HUES48 (cell line): Measurements from ENCODE around the gene FUZ.

Source experiments
- H3K27ac ChIP-seq: one replicate; pipeline ENCODE4 v1.7.0; 2013; ENCODE audit warnings: low read depth, low read length, inconsistent platforms
- H3K27me3 ChIP-seq: 2 replicates; pipeline ENCODE4 v1.6.1; 2013; ENCODE audit warnings: mild to moderate bottlenecking, low read length; ENCODE audit not compliant: control insufficient read depth, insufficient read depth
- H3K36me3 ChIP-seq: 2 replicates; pipeline ENCODE4 v1.6.1; 2013; ENCODE audit warnings: low read length; ENCODE audit not compliant: control insufficient read depth, insufficient read depth
- H3K4me1 ChIP-seq: 2 replicates; pipeline ENCODE4 v1.6.1; 2013; ENCODE audit warnings: mild to moderate bottlenecking, low read length; ENCODE audit not compliant: control insufficient read depth, insufficient read depth
- H3K4me3 ChIP-seq: 2 replicates; pipeline ENCODE4 v1.5.1; 2013; ENCODE audit warnings: mild to moderate bottlenecking, low read depth, low read length
- H3K9ac ChIP-seq: 2 replicates; pipeline ENCODE4 v1.6.1; 2013; ENCODE audit warnings: mild to moderate bottlenecking, low read depth, low read length, moderate library complexity
- H3K9me3 ChIP-seq: 2 replicates; pipeline ENCODE4 v1.6.1; 2013; ENCODE audit warnings: low read length; ENCODE audit not compliant: control insufficient read depth, insufficient read depth

Gene FUZ

GRCh38 chr19:49790866-49791265, 22.2 kb downstream of the FUZ start:
- no peaks in the 10 kb centered on the region for H3K9me3 ChIP-seq
- H3K4me3 ChIP-seq: no peak overlapping the region
- H3K36me3 ChIP-seq: peaks cover 41% of the 10 kb centered on the region
- H3K9ac ChIP-seq: no peak overlapping the region
- H3K27me3 ChIP-seq: no peaks in the 10 kb centered on the region
- no peak overlapping the region for H3K27ac ChIP-seq
- H3K4me1 ChIP-seq: no peaks in the 10 kb centered on the region

GRCh38 chr19:49788857-49789256, 24.2 kb downstream of the FUZ start:
- no peaks in the 10 kb centered on the region for H3K9me3 ChIP-seq

GRCh38 chr19:49787746-49788145, 25.3 kb downstream of the FUZ start:
- Histone ChIP-seq H3K36me3 (peaks cover 35% of the 10 kb centered on the region), H3K27ac (no peak overlapping the region), H3K4me3 (no peak overlapping the region)

More at GRCh38 chr19:49788857-49789256, 24.2 kb downstream of the FUZ start:
- H3K9ac ChIP-seq: no peak overlapping the region
- H3K4me1 ChIP-seq: no peaks in the 10 kb centered on the region
- no peak overlapping the region for H3K27ac ChIP-seq
- H3K27me3 ChIP-seq: no peaks in the 10 kb centered on the region
- H3K36me3 ChIP-seq: peaks cover 34% of the 10 kb centered on the region
- no peak overlapping the region for H3K4me3 ChIP-seq

GRCh38 chr19:49786376-49786820, 26.7 kb downstream of the FUZ start:
- Histone ChIP-seq H3K4me1 (no peaks in the 10 kb centered on the region), H3K36me3 (peaks cover 32% of the 10 kb centered on the region), H3K27ac (peak overlapping the region; percentile 32), H3K9me3 (no peaks in the 10 kb centered on the region), H3K27me3 (no peaks in the 10 kb centered on the region), H3K4me3 (no peak overlapping the region), H3K9ac (no peak overlapping the region)

More at GRCh38 chr19:49787746-49788145, 25.3 kb downstream of the FUZ start:
- H3K4me1 ChIP-seq: no peaks in the 10 kb centered on the region
- H3K9ac ChIP-seq: no peak overlapping the region
- H3K27me3 ChIP-seq: no peaks in the 10 kb centered on the region
- H3K9me3 ChIP-seq: no peaks in the 10 kb centered on the region

GRCh38 chr19:49782515-49782914, 30.6 kb downstream of the FUZ start:
- Histone ChIP-seq H3K36me3 (peaks cover 26% of the 10 kb centered on the region), H3K27ac (no peak overlapping the region), H3K4me3 (no peak overlapping the region), H3K9ac (no peak overlapping the region), H3K4me1 (no peaks in the 10 kb centered on the region), H3K27me3 (no peaks in the 10 kb centered on the region), H3K9me3 (no peaks in the 10 kb centered on the region)

- Histone ChIP-seq H3K27me3 (no peaks in the 10 kb centered on the region), H3K4me1 (no peaks in the 10 kb centered on the region), H3K36me3 (peaks cover 25% of the 10 kb centered on the region), H3K4me3 (no peak overlapping the region), H3K9ac (no peak overlapping the region), H3K27ac (no peak overlapping the region), H3K9me3 (no peaks in the 10 kb centered on the region)
Measured at GRCh38 chr19:49781394-49781793, 31.7 kb downstream of the FUZ start.

- Histone ChIP-seq H3K4me1 (no peaks in the 10 kb centered on the region), H3K27me3 (no peaks in the 10 kb centered on the region), H3K27ac (no peak overlapping the region), H3K9me3 (no peaks in the 10 kb centered on the region), H3K9ac (no peak overlapping the region), H3K4me3 (no peak overlapping the region), H3K36me3 (peaks cover 25% of the 10 kb centered on the region)
Measured at GRCh38 chr19:49780861-49781260, 32.2 kb downstream of the FUZ start.

- Histone ChIP-seq H3K27ac (no peak overlapping the region), H3K36me3 (peaks cover 19% of the 10 kb centered on the region), H3K9ac (no peak overlapping the region)
Measured at GRCh38 chr19:49779731-49780555, 33.1 kb downstream of the FUZ start.

GRCh38 chr19:49776371-49776764, 36.7 kb downstream of the FUZ start:
- H3K36me3 ChIP-seq: no peaks in the 10 kb centered on the region; the same call in 1 of the 2 replicates
- H3K4me1 ChIP-seq: no peaks in the 10 kb centered on the region
- no peak overlapping the region for H3K9ac ChIP-seq
- no peaks in the 10 kb centered on the region for H3K27me3 ChIP-seq
- no peak overlapping the region for H3K4me3 ChIP-seq
- no peak overlapping the region for H3K27ac ChIP-seq
- no peaks in the 10 kb centered on the region for H3K9me3 ChIP-seq

More at GRCh38 chr19:49779731-49780555, 33.1 kb downstream of the FUZ start:
- Histone ChIP-seq H3K4me1 (no peaks in the 10 kb centered on the region), H3K27me3 (no peaks in the 10 kb centered on the region), H3K9me3 (no peaks in the 10 kb centered on the region), H3K4me3 (no peak overlapping the region)

GRCh38 chr19:49775742-49776370, 37.2 kb downstream of the FUZ start:
- no peaks in the 10 kb centered on the region for H3K4me1 ChIP-seq
- H3K9me3 ChIP-seq: no peaks in the 10 kb centered on the region
- H3K27me3 ChIP-seq: no peaks in the 10 kb centered on the region
- no peak overlapping the region for H3K27ac ChIP-seq
- no peak overlapping the region for H3K9ac ChIP-seq
- H3K36me3 ChIP-seq: no peaks in the 10 kb centered on the region; the same call in 1 of the 2 replicates
- no peak overlapping the region for H3K4me3 ChIP-seq

- Histone ChIP-seq H3K36me3 (no peaks in the 10 kb centered on the region; the same call in 1 of the 2 replicates), H3K27me3 (no peaks in the 10 kb centered on the region), H3K9ac (no peak overlapping the region; the same call in 1 of the 2 replicates)
Measured at GRCh38 chr19:49774969-49775368, 38.1 kb downstream of the FUZ start.

More at GRCh38 chr19:49774969-49775368, 38.1 kb downstream of the FUZ start:
- no peaks in the 10 kb centered on the region for H3K4me1 ChIP-seq
- no peaks in the 10 kb centered on the region for H3K9me3 ChIP-seq
- no peak overlapping the region for H3K4me3 ChIP-seq
- no peak overlapping the region for H3K27ac ChIP-seq
